SK-N-SH treated with all-trans-retinoic acid at 6 μM for 48 hours (cell line): ENCODE measurements around the gene PRR35.

Experiments used
- ATAC-seq: fragments of 200-7000 bp; cut with Tn5 transposase; 3 replicates; pipeline ENCODE4 v1.9.1; 2020; ENCODE audit warnings: mild to moderate bottlenecking, moderate library complexity
- ARNTL ChIP-seq: fragments of 450-650 bp; formaldehyde crosslinking; IDR thresholded peaks from 2 replicates; pipeline ENCODE4 v1.5.0; 2020; ENCODE audit warnings: low read depth, mild to moderate bottlenecking, moderate library complexity, borderline replicate concordance
- BACH2 ChIP-seq: fragments of 250-450 bp; sonication (Bioruptor Pico); IDR thresholded peaks from 2 replicates; pipeline ENCODE4 v1.9.0; 2021; ENCODE audit warnings: mild to moderate bottlenecking, borderline replicate concordance
- CSDC2 ChIP-seq: fragments of 250-450 bp; sonication (Bioruptor Pico); IDR thresholded peaks from 2 replicates; pipeline ENCODE4 v1.5.0; 2020; ENCODE audit warnings: mild to moderate bottlenecking, moderate library complexity
- ESRRG ChIP-seq: fragments of 250-450 bp; sonication (Bioruptor Pico); IDR thresholded peaks from 2 replicates; pipeline ENCODE4 v1.6.1; 2021; ENCODE audit warnings: mild to moderate bottlenecking
- GLIS3 ChIP-seq: fragments of 250-450 bp; sonication (Bioruptor Pico); IDR thresholded peaks from 2 replicates; pipeline ENCODE4 v1.5.0; 2020; ENCODE audit warnings: mild to moderate bottlenecking, moderate library complexity
- ISL1 ChIP-seq: fragments of 250-450 bp; sonication (Bioruptor Pico); IDR thresholded peaks from 2 replicates; pipeline ENCODE4 v2.1.2; 2022; ENCODE audit warnings: mild to moderate bottlenecking, moderate library complexity
- OSR1 ChIP-seq: fragments of 250-450 bp; sonication (Bioruptor Pico); IDR thresholded peaks from 2 replicates; pipeline ENCODE4 v1.8.0; 2022; ENCODE audit warnings: moderate library complexity, mild to moderate bottlenecking, inconsistent platforms
- PPARA ChIP-seq: fragments of 250-450 bp; sonication (Bioruptor Pico); IDR thresholded peaks from 2 replicates; pipeline ENCODE4 v1.5.0; 2020; ENCODE audit warnings: mild to moderate bottlenecking, borderline replicate concordance
- RARB ChIP-seq: fragments of 250-450 bp; sonication (Bioruptor Pico); IDR thresholded peaks from 2 replicates; pipeline ENCODE4 v1.8.0; 2021; ENCODE audit warnings: mild to moderate bottlenecking, moderate library complexity
- SNAI2 ChIP-seq: fragments of 250-450 bp; sonication (Bioruptor Pico); IDR thresholded peaks from 2 replicates; pipeline ENCODE4 v1.5.0; 2020; ENCODE audit warnings: mild to moderate bottlenecking, moderate library complexity
- TCF4 ChIP-seq: fragments of 250-450 bp; sonication (Bioruptor Pico); IDR thresholded peaks from 2 replicates; pipeline ENCODE4 v1.8.0; 2021; ENCODE audit warnings: mild to moderate bottlenecking, moderate library complexity, borderline replicate concordance
- TOX ChIP-seq: fragments of 250-450 bp; sonication (Bioruptor Pico); IDR thresholded peaks from 2 replicates; pipeline ENCODE4 v1.8.0; 2021; ENCODE audit warnings: mild to moderate bottlenecking, moderate library complexity, borderline replicate concordance
- ZC3H10 ChIP-seq: fragments of 250-450 bp; sonication (Bioruptor Pico); IDR thresholded peaks from 2 replicates; pipeline ENCODE4 v1.5.1; 2021; ENCODE audit warnings: mild to moderate bottlenecking, moderate library complexity
- ZNF565 ChIP-seq: fragments of 450-650 bp; formaldehyde crosslinking; conservative IDR thresholded peaks from 2 replicates; pipeline ENCODE4 v1.5.0; 2020; ENCODE audit warnings: low read depth, mild to moderate bottlenecking, moderate library complexity
- ZNF70 ChIP-seq: fragments of 450-650 bp; formaldehyde crosslinking; IDR thresholded peaks from 2 replicates; pipeline ENCODE4 v1.5.0; 2020; ENCODE audit warnings: mild to moderate bottlenecking, moderate library complexity
- TF ChIP-seq, protein P1 (sequence below): fragments of 250-450 bp; sonication (Bioruptor Pico); IDR thresholded peaks from 2 replicates; pipeline ENCODE4 v1.8.0; 2020; ENCODE audit warnings: mild to moderate bottlenecking, moderate library complexity, borderline replicate concordance
- TF ChIP-seq, protein P2 (sequence below): fragments of 250-450 bp; sonication (Bioruptor Pico); IDR thresholded peaks from 2 replicates; pipeline ENCODE4 v1.5.1; 2020; ENCODE audit warnings: low read depth, mild to moderate bottlenecking, moderate library complexity
- TF ChIP-seq, protein P3 (sequence below): fragments of 250-450 bp; sonication (Bioruptor Pico); IDR thresholded peaks from 2 replicates; pipeline ENCODE4 v1.5.0; 2020; ENCODE audit warnings: mild to moderate bottlenecking, moderate library complexity

The PRR35 gene

DNA sequence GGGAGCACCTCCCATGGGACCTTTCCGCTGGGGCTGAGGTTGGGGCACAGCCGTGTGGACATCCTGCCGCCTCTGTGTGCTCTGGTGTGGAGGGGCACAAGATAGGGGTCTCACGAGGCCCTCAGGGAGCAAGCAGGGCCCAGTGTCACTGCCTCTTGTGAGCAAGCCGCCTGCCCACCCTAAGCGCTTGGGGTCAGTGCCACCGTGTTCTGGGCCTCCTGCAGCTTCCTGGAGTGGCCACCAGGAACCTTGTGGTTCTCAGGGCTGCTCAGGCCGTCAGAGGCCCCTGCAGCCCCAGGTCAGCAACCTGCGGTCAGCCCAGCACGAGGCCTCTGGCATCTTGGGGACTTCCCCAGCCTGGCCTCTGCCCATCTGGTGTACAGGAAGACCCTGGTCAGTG lies 46.2 kb upstream of the PRR35 start (continued):
- TF ChIP-seq RARB (no peak), GLIS3 (CRISPR knock-in tag) (no peak), ESRRG (CRISPR knock-in tag) (no peak), ZNF70 (CRISPR knock-in tag) (no peak), TCF4 (no peak), CSDC2 (CRISPR knock-in tag) (no peak)
- TF ChIP-seq, protein P1, sequence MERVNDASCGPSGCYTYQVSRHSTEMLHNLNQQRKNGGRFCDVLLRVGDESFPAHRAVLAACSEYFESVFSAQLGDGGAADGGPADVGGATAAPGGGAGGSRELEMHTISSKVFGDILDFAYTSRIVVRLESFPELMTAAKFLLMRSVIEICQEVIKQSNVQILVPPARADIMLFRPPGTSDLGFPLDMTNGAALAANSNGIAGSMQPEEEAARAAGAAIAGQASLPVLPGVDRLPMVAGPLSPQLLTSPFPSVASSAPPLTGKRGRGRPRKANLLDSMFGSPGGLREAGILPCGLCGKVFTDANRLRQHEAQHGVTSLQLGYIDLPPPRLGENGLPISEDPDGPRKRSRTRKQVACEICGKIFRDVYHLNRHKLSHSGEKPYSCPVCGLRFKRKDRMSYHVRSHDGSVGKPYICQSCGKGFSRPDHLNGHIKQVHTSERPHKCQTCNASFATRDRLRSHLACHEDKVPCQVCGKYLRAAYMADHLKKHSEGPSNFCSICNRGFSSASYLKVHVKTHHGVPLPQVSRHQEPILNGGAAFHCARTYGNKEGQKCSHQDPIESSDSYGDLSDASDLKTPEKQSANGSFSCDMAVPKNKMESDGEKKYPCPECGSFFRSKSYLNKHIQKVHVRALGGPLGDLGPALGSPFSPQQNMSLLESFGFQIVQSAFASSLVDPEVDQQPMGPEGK (CRISPR knock-in tag) = no peak
- TF ChIP-seq, all 23 proteins: peak for 0

DNA sequence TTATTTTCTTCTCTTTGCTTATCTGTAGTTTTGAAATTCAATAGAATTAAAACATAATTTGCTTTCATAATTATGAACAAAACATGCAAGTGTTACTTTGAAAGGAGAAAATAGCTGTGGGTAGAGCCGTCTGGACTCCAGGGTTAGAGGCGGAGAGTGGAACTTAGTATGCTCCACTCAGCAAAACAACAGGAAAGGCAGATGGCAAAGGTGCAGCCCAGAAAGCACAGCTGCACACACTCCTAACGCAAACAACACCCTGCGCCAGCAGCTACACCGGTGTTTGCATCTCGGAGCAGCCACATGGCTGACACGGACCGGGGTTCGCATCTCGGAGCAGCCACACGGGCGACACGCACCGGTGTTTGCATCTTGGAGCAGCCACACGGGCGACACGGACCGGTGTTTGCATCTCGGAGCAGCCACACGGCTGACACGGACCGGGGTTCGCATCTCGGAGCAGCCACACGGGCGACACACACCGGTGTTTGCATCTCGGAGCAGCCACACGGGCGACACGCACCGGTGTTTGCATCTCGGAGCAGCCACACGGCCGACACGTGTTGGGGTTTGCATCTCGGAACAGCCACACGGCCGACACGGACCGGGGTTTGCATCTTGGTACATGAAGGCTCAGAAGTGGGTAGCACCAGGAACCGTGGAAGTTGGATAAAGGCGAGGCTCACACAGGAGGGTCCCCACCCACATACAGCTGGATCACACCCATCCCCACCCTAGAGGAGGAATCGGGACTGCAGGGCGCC lies 44.8 kb upstream of the PRR35 start:
- ATAC-seq = no peak
- no peak for TF ChIP-seq CSDC2 (CRISPR knock-in tag)
- no peak for TF ChIP-seq PPARA
- TF ChIP-seq RARB = no peak
- no peak for TF ChIP-seq ARNTL (CRISPR knock-in tag)
- TF ChIP-seq BACH2 (CRISPR knock-in tag) = no peak
- no peak for TF ChIP-seq SNAI2 (CRISPR knock-in tag)
- TF ChIP-seq ISL1 (CRISPR knock-in tag) = no peak
- no peak for TF ChIP-seq ZC3H10 (CRISPR knock-in tag)

DNA sequence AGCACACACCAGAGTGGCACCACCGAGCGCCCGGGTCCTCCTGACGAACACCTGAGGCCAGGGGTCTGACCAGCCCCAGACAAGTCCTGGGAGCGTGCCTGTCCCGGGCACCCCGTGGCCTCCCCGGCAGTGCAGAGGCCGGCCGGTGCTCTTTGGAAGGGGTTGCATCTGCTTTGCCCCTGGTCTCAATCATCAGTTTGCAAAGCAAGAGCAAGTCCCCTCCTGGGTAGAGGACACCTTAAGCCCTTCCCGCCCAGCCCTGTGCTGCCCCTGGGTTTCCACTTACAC lies 44.3 kb upstream of the PRR35 start:
- TF ChIP-seq RARB = no peak
- no peak for ATAC-seq

DNA sequence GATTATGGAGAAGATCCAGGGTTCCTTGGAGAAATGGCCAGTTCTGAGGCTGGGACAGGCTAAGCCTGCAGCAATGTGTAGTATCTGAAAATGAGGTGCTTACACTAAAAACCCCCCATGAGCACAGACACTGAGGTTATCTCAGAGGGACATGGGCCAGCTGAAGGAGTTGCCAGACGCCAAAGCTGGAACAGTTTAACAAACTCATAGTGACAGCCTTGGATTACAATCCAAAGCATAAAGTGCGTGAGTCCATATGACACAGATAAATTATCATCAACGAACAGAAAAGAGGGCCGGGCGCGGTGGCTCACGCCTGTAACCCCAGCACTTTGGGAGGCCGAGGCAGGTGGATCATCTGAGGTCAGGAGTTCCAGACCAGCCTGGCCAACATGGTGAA lies 43.9 kb upstream of the PRR35 start:
- no peak for ATAC-seq

DNA sequence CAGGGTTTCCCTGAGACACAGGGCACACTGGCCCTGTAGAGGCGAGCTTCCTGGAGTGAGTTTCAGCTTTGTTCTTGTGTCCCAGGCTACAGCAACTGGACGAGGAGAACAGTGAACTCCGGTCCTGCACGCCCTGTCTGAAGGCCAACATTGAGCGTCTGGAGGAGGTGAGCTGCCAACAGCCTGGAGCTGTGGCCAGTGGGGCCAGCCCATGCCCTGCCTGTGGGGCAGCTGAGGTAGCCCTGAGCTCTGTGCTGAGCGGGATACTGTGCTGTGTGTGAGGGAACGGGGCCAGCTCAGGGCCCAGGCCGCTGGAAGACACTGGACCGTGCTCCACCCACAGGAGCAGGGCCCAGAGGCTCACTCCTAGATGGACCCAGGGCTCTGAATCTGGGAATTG lies 41.3 kb upstream of the PRR35 start:
- TF ChIP-seq ESRRG (CRISPR knock-in tag) (no peak), TOX (CRISPR knock-in tag) (no peak), OSR1 (CRISPR knock-in tag) (no peak), TCF4 (no peak)
- TF ChIP-seq, protein P1 (CRISPR knock-in tag) = no peak
- TF ChIP-seq, protein P2, sequence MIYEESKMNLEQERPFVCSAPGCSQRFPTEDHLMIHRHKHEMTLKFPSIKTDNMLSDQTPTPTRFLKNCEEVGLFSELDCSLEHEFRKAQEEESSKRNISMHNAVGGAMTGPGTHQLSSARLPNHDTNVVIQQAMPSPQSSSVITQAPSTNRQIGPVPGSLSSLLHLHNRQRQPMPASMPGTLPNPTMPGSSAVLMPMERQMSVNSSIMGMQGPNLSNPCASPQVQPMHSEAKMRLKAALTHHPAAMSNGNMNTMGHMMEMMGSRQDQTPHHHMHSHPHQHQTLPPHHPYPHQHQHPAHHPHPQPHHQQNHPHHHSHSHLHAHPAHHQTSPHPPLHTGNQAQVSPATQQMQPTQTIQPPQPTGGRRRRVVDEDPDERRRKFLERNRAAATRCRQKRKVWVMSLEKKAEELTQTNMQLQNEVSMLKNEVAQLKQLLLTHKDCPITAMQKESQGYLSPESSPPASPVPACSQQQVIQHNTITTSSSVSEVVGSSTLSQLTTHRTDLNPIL (CRISPR knock-in tag) = no peak
- TF ChIP-seq, protein P3, sequence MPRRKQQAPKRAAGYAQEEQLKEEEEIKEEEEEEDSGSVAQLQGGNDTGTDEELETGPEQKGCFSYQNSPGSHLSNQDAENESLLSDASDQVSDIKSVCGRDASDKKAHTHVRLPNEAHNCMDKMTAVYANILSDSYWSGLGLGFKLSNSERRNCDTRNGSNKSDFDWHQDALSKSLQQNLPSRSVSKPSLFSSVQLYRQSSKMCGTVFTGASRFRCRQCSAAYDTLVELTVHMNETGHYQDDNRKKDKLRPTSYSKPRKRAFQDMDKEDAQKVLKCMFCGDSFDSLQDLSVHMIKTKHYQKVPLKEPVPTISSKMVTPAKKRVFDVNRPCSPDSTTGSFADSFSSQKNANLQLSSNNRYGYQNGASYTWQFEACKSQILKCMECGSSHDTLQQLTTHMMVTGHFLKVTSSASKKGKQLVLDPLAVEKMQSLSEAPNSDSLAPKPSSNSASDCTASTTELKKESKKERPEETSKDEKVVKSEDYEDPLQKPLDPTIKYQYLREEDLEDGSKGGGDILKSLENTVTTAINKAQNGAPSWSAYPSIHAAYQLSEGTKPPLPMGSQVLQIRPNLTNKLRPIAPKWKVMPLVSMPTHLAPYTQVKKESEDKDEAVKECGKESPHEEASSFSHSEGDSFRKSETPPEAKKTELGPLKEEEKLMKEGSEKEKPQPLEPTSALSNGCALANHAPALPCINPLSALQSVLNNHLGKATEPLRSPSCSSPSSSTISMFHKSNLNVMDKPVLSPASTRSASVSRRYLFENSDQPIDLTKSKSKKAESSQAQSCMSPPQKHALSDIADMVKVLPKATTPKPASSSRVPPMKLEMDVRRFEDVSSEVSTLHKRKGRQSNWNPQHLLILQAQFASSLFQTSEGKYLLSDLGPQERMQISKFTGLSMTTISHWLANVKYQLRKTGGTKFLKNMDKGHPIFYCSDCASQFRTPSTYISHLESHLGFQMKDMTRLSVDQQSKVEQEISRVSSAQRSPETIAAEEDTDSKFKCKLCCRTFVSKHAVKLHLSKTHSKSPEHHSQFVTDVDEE = no peak
- no peak for ATAC-seq

More for the DNA sequence above, 43.9 kb upstream of the PRR35 start:
- no peak for TF ChIP-seq PPARA
- TF ChIP-seq SNAI2 (CRISPR knock-in tag) = no peak

DNA sequence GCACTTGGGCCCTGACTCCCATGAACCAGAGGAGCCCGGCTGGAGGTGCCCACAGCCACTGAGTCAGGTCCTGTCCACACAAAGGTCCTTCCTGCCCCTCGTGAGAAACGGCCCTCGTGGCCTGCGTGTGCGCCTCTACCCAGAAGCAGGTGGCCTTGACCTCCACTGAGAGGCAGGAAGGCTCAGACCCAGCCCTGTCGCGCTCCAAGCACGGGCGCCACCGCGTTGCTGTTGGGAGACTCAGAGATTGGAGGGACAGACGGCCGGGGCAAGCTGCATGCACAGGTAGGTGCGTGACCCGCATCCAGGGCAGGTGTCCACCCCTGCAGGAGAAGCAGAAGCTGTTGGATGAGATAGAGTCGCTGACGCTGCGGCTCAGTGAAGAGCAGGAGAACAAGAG lies 40.8 kb upstream of the PRR35 start:
- no peak for ATAC-seq
- TF ChIP-seq ZC3H10 (CRISPR knock-in tag) (no peak), BACH2 (CRISPR knock-in tag) (no peak), SNAI2 (CRISPR knock-in tag) (no peak), ZNF565 (no peak)
